HepG2 (cell line): ENCODE results near the gene CARHSP1. TPM values are rescaled to one million over a fixed set of nuclear protein-coding genes. Genes with fewer than 3 reads are reported as not detected.

ENCODE experiments used
- AGO1 ChIP-seq: fragments of 200-400 bp; formaldehyde crosslinking; IDR thresholded peaks from 2 replicates; pipeline ENCODE4 v1.6.1; 2017; ENCODE audit warnings: mild to moderate bottlenecking, low read depth, low read length, moderate library complexity; ENCODE audit not compliant: poor library complexity, severe bottlenecking
- HCFC1 ChIP-seq: fragments of 150-350 bp; IDR thresholded peaks from 2 replicates; pipeline ENCODE4 v1.6.1; 2014; ENCODE audit warnings: low read depth, low read length
- RARG ChIP-seq: sonication (generic); formaldehyde crosslinking; IDR thresholded peaks from 2 replicates; pipeline ENCODE4 v1.4.0; 2020; ENCODE audit warnings: low read depth, mild to moderate bottlenecking, missing genetic modification reagents
- SNRNP70 ChIP-seq: fragments of 200-400 bp; formaldehyde crosslinking; IDR thresholded peaks from 2 replicates; pipeline ENCODE4 v1.6.1; 2017; ENCODE audit warnings: mild to moderate bottlenecking, low read depth, low read length, moderate library complexity
- TCF7 ChIP-seq: sonication (generic); IDR thresholded peaks from 2 replicates; pipeline ENCODE4 v1.6.1; 2016; ENCODE audit warnings: antibody characterized with exemption, low read depth
- TMF1 ChIP-seq: sonication (generic); formaldehyde crosslinking; IDR thresholded peaks from 2 replicates; pipeline ENCODE4 v1.8.1; 2022; ENCODE audit warnings: low read depth, missing genetic modification reagents
- ZBTB37 ChIP-seq: sonication (generic); formaldehyde crosslinking; IDR thresholded peaks from 2 replicates; pipeline ENCODE4 v1.4.0; 2020; ENCODE audit warnings: mild to moderate bottlenecking, missing genetic modification reagents
- ZHX1 ChIP-seq: sonication (generic); formaldehyde crosslinking; IDR thresholded peaks from 2 replicates; pipeline ENCODE4 v1.8.1; 2022; ENCODE audit warnings: low read depth, mild to moderate bottlenecking, missing genetic modification reagents
- ZKSCAN5 ChIP-seq: sonication (generic); formaldehyde crosslinking; IDR thresholded peaks from 2 replicates; pipeline ENCODE4 v1.5.1; 2020; ENCODE audit warnings: mild to moderate bottlenecking, missing genetic modification reagents
- ZNF121 ChIP-seq: sonication (generic); formaldehyde crosslinking; IDR thresholded peaks from 2 replicates; pipeline ENCODE4 v1.5.0; 2020; ENCODE audit warnings: mild to moderate bottlenecking, missing genetic modification reagents
- ZNF614 ChIP-seq: IDR thresholded peaks from 2 replicates; pipeline ENCODE4 v1.6.1; 2018; ENCODE audit warnings: missing biosample characterization, missing genetic modification reagents, inconsistent platforms, borderline replicate concordance
- polyA plus RNA-seq, 8 experiments: library from polyadenylated mRNA; depleted of rRNA in 3 of 8; stranded (reverse) in 7 of 8; unstranded in 1 of 8; fragments of >200 nt; fragmentation: Illumina TruSeq in 4 of 8; extraction: Trizol in 4 of 8; gene quantifications; 2 replicates each; pipeline versions ENCODE4 v1.2.1 to v1.2.3, GENCODE V29; 2011 to 2016; ENCODE audit warnings: low read depth in 4 of 8, missing spikeins in 1 of 8, mixed read lengths in 1 of 8; ENCODE audit not compliant: insufficient read depth in 1 of 8
- total RNA-seq, 5 experiments: library from RNA; depleted of rRNA; stranded (reverse); fragments of >200 nt; fragmentation: Illumina TruSeq; extraction: Trizol; gene quantifications; 2 replicates each; pipeline ENCODE4 v1.2.3, GENCODE V29; 2016; ENCODE audit warnings: low read depth in 1 of 5
- TF ChIP-seq, protein P1 (sequence below): sonication (generic); formaldehyde crosslinking; IDR thresholded peaks from 2 replicates; pipeline ENCODE4 v1.8.1; 2022; ENCODE audit warnings: mild to moderate bottlenecking, missing genetic modification reagents
- TF ChIP-seq, protein P2 (sequence below): sonication (generic); formaldehyde crosslinking; conservative IDR thresholded peaks from 2 replicates; pipeline ENCODE4 v1.4.0; 2020; ENCODE audit warnings: missing genetic modification reagents
- TF ChIP-seq, protein P3 (sequence below): sonication (generic); formaldehyde crosslinking; conservative IDR thresholded peaks from 2 replicates; pipeline ENCODE4 v1.4.0; 2020; ENCODE audit warnings: missing genetic modification reagents
- TF ChIP-seq, protein P4 (sequence below): sonication (generic); formaldehyde crosslinking; IDR thresholded peaks from 2 replicates; pipeline ENCODE4 v1.5.1; 2020; ENCODE audit warnings: missing genetic modification reagents, mild to moderate bottlenecking, borderline replicate concordance

Gene CARHSP1
- total and polyA plus RNA-seq, 2 of the 13 experiments (the other 11 are each of a cell fraction or from before 2014, with no cell fraction given), result 173 to 345 TPM

DNA sequence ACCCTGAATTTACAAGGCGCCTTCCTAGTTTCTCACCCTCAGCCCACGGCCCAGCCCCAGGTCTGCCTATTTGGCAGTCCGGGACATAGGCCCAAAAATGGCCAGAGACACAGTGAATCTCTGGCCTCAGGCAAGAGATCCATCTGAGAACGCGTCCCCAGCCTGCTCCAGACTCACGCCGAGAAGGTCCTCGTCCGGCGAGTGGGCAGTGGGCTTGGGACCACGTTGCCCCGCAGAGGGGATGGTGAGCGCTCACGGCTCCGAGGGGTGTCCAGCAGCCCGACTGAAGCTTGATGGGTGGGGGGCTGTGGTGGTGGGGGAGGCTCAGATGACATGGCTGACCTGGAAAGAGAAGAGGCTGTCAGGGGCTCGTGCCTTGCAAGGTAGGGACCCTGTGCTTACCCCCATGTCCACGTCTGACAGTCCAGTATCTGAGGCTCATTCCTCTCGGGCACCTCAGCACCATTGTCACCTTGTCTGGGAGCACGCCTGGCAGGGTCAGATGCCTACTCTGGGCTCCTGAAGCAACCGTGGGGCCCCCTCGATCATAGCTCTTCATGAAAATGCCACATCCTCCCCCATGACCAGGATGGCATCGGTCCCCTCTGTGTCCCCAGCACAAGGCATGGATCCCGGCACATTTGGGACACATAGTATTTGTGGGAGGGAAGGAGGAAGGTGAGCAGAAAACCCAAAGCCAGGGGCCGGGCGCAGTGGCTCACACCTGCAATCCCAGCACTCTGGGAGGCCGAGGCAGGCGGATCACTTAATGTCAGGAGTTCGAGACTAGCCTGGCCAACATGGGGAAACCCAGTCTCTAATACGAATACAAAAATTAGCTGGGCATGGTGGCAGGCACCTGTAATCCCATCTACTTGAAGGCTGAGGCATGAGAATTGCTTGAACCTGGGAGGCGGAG lies 9.6 kb downstream of the CARHSP1 start (continued):
- TF ChIP-seq, protein P1, sequence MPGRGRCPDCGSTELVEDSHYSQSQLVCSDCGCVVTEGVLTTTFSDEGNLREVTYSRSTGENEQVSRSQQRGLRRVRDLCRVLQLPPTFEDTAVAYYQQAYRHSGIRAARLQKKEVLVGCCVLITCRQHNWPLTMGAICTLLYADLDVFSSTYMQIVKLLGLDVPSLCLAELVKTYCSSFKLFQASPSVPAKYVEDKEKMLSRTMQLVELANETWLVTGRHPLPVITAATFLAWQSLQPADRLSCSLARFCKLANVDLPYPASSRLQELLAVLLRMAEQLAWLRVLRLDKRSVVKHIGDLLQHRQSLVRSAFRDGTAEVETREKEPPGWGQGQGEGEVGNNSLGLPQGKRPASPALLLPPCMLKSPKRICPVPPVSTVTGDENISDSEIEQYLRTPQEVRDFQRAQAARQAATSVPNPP, result no peak; the same call in 1 of the 2 replicates
- TF ChIP-seq TCF7 (no peak), AGO1 (peak; percentile 96), ZKSCAN5 (CRISPR knock-in tag) (0 out of 2 replicates have a peak, but pooled peaks have one; percentile 33), ZNF614 (CRISPR knock-in tag) (no peak), SNRNP70 (no peak), RARG (CRISPR knock-in tag) (no peak), ZNF121 (CRISPR knock-in tag) (no peak), HCFC1 (no peak; the same call in 1 of the 2 replicates), TMF1 (no peak), ZBTB37 (CRISPR knock-in tag) (no peak), ZHX1 (CRISPR knock-in tag) (no peak)
- TF ChIP-seq, protein P2, sequence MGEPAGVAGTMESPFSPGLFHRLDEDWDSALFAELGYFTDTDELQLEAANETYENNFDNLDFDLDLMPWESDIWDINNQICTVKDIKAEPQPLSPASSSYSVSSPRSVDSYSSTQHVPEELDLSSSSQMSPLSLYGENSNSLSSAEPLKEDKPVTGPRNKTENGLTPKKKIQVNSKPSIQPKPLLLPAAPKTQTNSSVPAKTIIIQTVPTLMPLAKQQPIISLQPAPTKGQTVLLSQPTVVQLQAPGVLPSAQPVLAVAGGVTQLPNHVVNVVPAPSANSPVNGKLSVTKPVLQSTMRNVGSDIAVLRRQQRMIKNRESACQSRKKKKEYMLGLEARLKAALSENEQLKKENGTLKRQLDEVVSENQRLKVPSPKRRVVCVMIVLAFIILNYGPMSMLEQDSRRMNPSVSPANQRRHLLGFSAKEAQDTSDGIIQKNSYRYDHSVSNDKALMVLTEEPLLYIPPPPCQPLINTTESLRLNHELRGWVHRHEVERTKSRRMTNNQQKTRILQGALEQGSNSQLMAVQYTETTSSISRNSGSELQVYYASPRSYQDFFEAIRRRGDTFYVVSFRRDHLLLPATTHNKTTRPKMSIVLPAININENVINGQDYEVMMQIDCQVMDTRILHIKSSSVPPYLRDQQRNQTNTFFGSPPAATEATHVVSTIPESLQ, result no peak
- TF ChIP-seq, protein P3, sequence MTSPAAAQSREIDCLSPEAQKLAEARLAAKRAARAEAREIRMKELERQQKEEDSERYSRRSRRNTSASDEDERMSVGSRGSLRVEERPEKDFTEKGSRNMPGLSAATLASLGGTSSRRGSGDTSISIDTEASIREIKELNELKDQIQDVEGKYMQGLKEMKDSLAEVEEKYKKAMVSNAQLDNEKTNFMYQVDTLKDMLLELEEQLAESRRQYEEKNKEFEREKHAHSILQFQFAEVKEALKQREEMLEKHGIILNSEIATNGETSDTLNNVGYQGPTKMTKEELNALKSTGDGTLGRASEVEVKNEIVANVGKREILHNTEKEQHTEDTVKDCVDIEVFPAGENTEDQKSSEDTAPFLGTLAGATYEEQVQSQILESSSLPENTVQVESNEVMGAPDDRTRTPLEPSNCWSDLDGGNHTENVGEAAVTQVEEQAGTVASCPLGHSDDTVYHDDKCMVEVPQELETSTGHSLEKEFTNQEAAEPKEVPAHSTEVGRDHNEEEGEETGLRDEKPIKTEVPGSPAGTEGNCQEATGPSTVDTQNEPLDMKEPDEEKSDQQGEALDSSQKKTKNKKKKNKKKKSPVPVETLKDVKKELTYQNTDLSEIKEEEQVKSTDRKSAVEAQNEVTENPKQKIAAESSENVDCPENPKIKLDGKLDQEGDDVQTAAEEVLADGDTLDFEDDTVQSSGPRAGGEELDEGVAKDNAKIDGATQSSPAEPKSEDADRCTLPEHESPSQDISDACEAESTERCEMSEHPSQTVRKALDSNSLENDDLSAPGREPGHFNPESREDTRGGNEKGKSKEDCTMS (CRISPR knock-in tag), result no peak
- TF ChIP-seq, protein P4, sequence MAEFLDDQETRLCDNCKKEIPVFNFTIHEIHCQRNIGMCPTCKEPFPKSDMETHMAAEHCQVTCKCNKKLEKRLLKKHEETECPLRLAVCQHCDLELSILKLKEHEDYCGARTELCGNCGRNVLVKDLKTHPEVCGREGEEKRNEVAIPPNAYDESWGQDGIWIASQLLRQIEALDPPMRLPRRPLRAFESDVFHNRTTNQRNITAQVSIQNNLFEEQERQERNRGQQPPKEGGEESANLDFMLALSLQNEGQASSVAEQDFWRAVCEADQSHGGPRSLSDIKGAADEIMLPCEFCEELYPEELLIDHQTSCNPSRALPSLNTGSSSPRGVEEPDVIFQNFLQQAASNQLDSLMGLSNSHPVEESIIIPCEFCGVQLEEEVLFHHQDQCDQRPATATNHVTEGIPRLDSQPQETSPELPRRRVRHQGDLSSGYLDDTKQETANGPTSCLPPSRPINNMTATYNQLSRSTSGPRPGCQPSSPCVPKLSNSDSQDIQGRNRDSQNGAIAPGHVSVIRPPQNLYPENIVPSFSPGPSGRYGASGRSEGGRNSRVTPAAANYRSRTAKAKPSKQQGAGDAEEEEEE (CRISPR knock-in tag), result no peak; the same call in 1 of the 2 replicates
